ENCODE data around the gene FCHSD2.

GRCh38 chr11:72875736-72876135, 266.4 kb downstream of the FCHSD2 start:
- TF ChIP-seq BHLHE40 (IDR thresholded peaks at IDR 0.05; ENCODE audit: borderline replicate concordance) (no peak), FOXA1 (IDR thresholded peaks at IDR 0.05) (no peak), FOXM1 (IDR thresholded peaks at IDR 0.05; ENCODE audit: borderline replicate concordance) (no peak), SP1 (IDR thresholded peaks at IDR 0.05) (no peak), SUZ12 (IDR thresholded peaks at IDR 0.05) (no peak), NFRKB (IDR thresholded peaks at IDR 0.05) (no peak), PKNOX1 (IDR thresholded peaks at IDR 0.05) (no peak), ARNT (IDR thresholded peaks at IDR 0.05) (no peak), ELF4 (IDR thresholded peaks at IDR 0.05) (no peak), ZNF384 (IDR thresholded peaks at IDR 0.05) (no peak), HDGF (IDR thresholded peaks at IDR 0.05; ENCODE audit: borderline replicate concordance) (no peak), FOXK2 (IDR thresholded peaks at IDR 0.05) (no peak), CTBP1 (IDR thresholded peaks at IDR 0.05; ENCODE audit: borderline replicate concordance) (no peak), L3MBTL2 (conservative IDR thresholded peaks at IDR 0.05) (no peak)
